ENCODE measurements around the gene TRMT10C. TPM values are rescaled to one million over a fixed set of nuclear protein-coding genes. Genes with fewer than 3 reads are reported as not detected.

Gene TRMT10C
- total RNA-seq, 1 donor from 2014 or later: 85.9 TPM

GRCh38 chr3:101530686-101531047 is 31.0 kb upstream of the TRMT10C start:
- Mint-ChIP-seq H3K27me3 (ENCODE audit: insufficient read depth, low read depth) (peaks cover 2% of the 10 kb centered on the region), H3K36me3 (no peaks in the 10 kb centered on the region), H3K4me1 (no peaks in the 10 kb centered on the region), H3K9me3 (no peaks in the 10 kb centered on the region), H3K27ac (no peak overlapping the region), H3K4me3 (no peak overlapping the region)
- Histone ChIP-seq H3F3A (ENCODE audit: low read depth) (no peaks in the 10 kb centered on the region), H2AFZ (replicated peaks) (peak overlapping the region; percentile 65), H3K4me3 (no peak overlapping the region), H3K27ac (no peak overlapping the region), H3K27me3 (no peaks in the 10 kb centered on the region), H3K79me2 (ENCODE audit: low read depth) (no peaks in the 10 kb centered on the region), H3K4me2 (no peak overlapping the region), H3K9ac (no peak overlapping the region), H3K9me3 (ENCODE audit: low read depth) (no peaks in the 10 kb centered on the region), H3K36me3 (no peaks in the 10 kb centered on the region), H3K4me1 (no peaks in the 10 kb centered on the region), H4K20me1 (ENCODE audit: low read depth) (no peaks in the 10 kb centered on the region)
- DNase-seq (ENCODE audit: low spot score): no peak
- TF ChIP-seq EZH2 (IDR thresholded peaks at IDR 0.05): no peak
- TF ChIP-seq, protein P1, sequence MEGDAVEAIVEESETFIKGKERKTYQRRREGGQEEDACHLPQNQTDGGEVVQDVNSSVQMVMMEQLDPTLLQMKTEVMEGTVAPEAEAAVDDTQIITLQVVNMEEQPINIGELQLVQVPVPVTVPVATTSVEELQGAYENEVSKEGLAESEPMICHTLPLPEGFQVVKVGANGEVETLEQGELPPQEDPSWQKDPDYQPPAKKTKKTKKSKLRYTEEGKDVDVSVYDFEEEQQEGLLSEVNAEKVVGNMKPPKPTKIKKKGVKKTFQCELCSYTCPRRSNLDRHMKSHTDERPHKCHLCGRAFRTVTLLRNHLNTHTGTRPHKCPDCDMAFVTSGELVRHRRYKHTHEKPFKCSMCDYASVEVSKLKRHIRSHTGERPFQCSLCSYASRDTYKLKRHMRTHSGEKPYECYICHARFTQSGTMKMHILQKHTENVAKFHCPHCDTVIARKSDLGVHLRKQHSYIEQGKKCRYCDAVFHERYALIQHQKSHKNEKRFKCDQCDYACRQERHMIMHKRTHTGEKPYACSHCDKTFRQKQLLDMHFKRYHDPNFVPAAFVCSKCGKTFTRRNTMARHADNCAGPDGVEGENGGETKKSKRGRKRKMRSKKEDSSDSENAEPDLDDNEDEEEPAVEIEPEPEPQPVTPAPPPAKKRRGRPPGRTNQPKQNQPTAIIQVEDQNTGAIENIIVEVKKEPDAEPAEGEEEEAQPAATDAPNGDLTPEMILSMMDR (IDR thresholded peaks at IDR 0.05): no peak
- TF ChIP-seq EZH2phosphoT487 (IDR thresholded peaks at IDR 0.05): no peak

DNA sequence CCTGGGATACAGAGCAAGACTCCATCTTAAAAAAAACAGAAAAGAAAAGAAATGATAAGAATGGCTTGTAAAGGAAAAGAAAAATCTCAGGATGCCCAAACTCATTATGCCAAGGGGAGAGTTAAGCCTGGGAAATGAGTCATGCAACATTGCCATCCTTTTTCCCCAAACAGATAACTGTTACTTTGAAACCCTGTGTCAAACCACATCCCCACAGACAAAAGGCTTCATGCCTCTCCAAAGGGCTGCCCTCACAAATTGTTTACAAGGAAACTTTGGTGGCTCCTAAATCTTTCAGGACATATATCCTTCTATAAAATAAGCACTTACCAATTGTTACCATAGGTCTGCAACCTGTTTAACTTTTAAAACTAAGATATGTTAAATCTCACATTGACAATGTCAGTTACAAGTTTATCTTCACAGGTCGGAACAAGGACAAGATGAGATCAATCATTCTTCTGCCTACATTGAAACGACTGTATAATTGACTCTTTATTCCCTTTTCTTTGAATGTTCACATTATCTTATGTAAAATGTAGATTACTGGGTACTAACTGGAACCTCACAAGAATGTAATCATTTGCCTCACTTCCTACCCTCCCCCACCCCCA is 30.1 kb upstream of the TRMT10C start:
- Histone ChIP-seq H3K9ac (no peak overlapping the region), H3K27ac (no peak overlapping the region)
- no peak overlapping the region for H3K4me3 Mint-ChIP-seq

GRCh38 chr3:101532783-101533602 is 28.7 kb upstream of the TRMT10C start:
- Histone ChIP-seq H3K9ac (no peak overlapping the region), H2AFZ (replicated peaks) (no peak overlapping the region), H3K36me3 (no peaks in the 10 kb centered on the region), H4K20me1 (ENCODE audit: low read depth) (no peaks in the 10 kb centered on the region), H3F3A (ENCODE audit: low read depth) (no peaks in the 10 kb centered on the region), H3K79me2 (ENCODE audit: low read depth) (no peaks in the 10 kb centered on the region), H3K4me2 (no peak overlapping the region), H3K27ac (no peak overlapping the region), H3K9me3 (ENCODE audit: low read depth) (no peaks in the 10 kb centered on the region), H3K27me3 (no peaks in the 10 kb centered on the region), H3K4me3 (no peak overlapping the region), H3K4me1 (no peaks in the 10 kb centered on the region)
- no peaks in the 10 kb centered on the region for H3K4me1 Mint-ChIP-seq
- no peaks in the 10 kb centered on the region for H3K9me3 Mint-ChIP-seq
- no peak for DNase-seq (ENCODE audit: low spot score)
- H3K36me3 Mint-ChIP-seq: no peaks in the 10 kb centered on the region
- peaks cover 2% of the 10 kb centered on the region for H3K27me3 Mint-ChIP-seq (ENCODE audit: insufficient read depth, low read depth)
- no peak overlapping the region for H3K4me3 Mint-ChIP-seq
- TF ChIP-seq EZH2 (IDR thresholded peaks at IDR 0.05): no peak
- TF ChIP-seq, protein P1 (IDR thresholded peaks at IDR 0.05): no peak
- no peak for TF ChIP-seq EZH2phosphoT487 (IDR thresholded peaks at IDR 0.05)
- H3K27ac Mint-ChIP-seq: no peak overlapping the region

More for the DNA sequence above, 30.1 kb upstream of the TRMT10C start:
- no peaks in the 10 kb centered on the region for H3K79me2 ChIP-seq (ENCODE audit: low read depth)
- no peaks in the 10 kb centered on the region for H3K4me1 ChIP-seq
- H3K36me3 ChIP-seq: no peaks in the 10 kb centered on the region
- H2AFZ ChIP-seq (replicated peaks): no peak overlapping the region
- no peak overlapping the region for H3K4me3 ChIP-seq
- no peak for TF ChIP-seq EZH2 (IDR thresholded peaks at IDR 0.05)
- Mint-ChIP-seq H3K27me3 (ENCODE audit: insufficient read depth, low read depth) (peaks cover 2% of the 10 kb centered on the region), H3K27ac (no peak overlapping the region), H3K36me3 (no peaks in the 10 kb centered on the region), H3K4me1 (no peaks in the 10 kb centered on the region), H3K9me3 (no peaks in the 10 kb centered on the region)
- no peaks in the 10 kb centered on the region for H3F3A ChIP-seq (ENCODE audit: low read depth)
- H4K20me1 ChIP-seq (ENCODE audit: low read depth): no peaks in the 10 kb centered on the region
- no peak overlapping the region for H3K4me2 ChIP-seq
- H3K9me3 ChIP-seq (ENCODE audit: low read depth): no peaks in the 10 kb centered on the region
- no peaks in the 10 kb centered on the region for H3K27me3 ChIP-seq
- DNase-seq (ENCODE audit: low spot score): no peak

- Histone ChIP-seq H3F3A (ENCODE audit: low read depth) (no peaks in the 10 kb centered on the region), H3K4me1 (no peaks in the 10 kb centered on the region), H2AFZ (replicated peaks) (no peak overlapping the region), H3K9me3 (ENCODE audit: low read depth) (no peaks in the 10 kb centered on the region), H3K9ac (no peak overlapping the region), H3K27ac (no peak overlapping the region), H3K36me3 (no peaks in the 10 kb centered on the region), H3K79me2 (ENCODE audit: low read depth) (no peaks in the 10 kb centered on the region), H3K4me2 (no peak overlapping the region), H4K20me1 (ENCODE audit: low read depth) (no peaks in the 10 kb centered on the region), H3K27me3 (no peaks in the 10 kb centered on the region), H3K4me3 (no peak overlapping the region)
- Mint-ChIP-seq H3K9me3 (no peaks in the 10 kb centered on the region), H3K36me3 (no peaks in the 10 kb centered on the region), H3K27ac (no peak overlapping the region), H3K4me1 (no peaks in the 10 kb centered on the region), H3K4me3 (no peak overlapping the region), H3K27me3 (ENCODE audit: insufficient read depth, low read depth) (peaks cover 2% of the 10 kb centered on the region)
- no peak for DNase-seq (ENCODE audit: low spot score)
- TF ChIP-seq EZH2phosphoT487 (IDR thresholded peaks at IDR 0.05) (no peak), EZH2 (IDR thresholded peaks at IDR 0.05) (no peak)
- TF ChIP-seq, protein P1 (IDR thresholded peaks at IDR 0.05): no peak
Observed at GRCh38 chr3:101533603-101533968, 28.1 kb upstream of the TRMT10C start.
